ENCODE results near the gene CERS3.

Gene CERS3

DNA sequence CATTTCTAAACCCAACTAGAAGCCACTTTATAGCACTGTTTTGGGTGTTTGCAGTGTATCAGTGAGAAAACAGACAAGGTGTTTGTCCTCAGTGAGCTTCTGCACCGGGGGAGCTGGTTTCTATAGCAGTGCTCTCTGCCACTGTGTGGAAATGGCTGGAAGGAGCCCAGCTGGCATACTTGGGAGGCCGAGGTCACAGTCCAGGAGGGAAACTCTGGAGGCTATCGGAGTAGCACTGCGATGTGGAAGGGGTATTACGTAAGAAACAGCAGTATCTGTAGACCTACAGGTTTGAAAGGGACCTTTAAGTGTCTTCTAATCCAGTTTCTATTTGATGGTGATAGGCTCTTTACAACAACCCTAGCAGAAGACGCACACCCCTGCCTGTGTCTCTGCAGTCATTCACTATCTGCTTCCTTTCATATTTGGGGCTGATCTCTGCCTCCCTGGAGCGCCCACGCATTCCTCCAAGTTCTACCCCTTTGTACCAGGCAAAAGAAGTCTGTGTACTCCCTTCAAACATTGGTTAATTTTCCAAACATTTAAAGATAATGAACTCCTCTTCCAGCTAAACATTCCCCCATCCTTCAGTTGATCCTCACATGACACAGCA is 99.5 kb downstream of the CERS3 start:
- TF ChIP-seq, protein P1, sequence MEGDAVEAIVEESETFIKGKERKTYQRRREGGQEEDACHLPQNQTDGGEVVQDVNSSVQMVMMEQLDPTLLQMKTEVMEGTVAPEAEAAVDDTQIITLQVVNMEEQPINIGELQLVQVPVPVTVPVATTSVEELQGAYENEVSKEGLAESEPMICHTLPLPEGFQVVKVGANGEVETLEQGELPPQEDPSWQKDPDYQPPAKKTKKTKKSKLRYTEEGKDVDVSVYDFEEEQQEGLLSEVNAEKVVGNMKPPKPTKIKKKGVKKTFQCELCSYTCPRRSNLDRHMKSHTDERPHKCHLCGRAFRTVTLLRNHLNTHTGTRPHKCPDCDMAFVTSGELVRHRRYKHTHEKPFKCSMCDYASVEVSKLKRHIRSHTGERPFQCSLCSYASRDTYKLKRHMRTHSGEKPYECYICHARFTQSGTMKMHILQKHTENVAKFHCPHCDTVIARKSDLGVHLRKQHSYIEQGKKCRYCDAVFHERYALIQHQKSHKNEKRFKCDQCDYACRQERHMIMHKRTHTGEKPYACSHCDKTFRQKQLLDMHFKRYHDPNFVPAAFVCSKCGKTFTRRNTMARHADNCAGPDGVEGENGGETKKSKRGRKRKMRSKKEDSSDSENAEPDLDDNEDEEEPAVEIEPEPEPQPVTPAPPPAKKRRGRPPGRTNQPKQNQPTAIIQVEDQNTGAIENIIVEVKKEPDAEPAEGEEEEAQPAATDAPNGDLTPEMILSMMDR (conservative IDR thresholded peaks at IDR 0.05), result no peak
- H3K27ac ChIP-seq, result no peak overlapping the region

DNA sequence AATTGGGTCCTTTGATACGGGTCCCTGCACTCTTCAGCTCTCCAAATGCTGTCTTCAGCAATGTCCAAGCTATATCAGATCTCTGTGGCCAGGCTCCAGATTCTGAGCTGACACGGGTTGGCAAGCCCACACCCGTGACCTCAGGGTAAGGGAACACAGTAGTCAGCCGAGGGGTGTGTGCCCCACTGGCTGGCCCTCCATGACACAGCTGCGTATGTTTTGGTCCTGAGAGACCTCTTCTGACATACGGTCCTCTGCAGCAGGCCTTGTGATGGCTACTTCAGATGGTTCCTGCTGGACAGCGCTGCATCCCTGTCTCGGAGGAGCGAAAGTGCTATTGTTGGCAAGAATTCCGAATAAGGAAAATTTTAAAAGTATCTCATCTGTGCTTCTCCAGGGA is 101.8 kb downstream of the CERS3 start:
- no peak overlapping the region for H3K27ac ChIP-seq

DNA sequence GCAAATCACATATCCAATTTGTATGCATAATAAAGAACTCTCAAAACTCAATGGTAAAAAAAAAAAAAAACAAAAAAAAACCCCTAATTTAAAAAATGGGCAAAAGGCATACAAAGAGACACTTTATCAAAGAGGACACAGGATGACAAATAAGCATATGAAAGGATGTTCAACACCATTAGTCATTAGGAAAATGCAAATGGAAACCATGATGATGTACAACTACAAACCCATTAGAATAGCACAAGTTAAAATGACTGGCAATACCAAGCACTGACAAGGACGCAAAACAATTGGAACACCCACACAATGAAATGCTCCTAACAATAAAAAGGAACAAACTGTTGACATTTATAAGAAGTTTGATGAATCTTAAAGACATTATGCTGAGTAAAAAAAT is 123.6 kb downstream of the CERS3 start:
- H3K27ac ChIP-seq, result no peak overlapping the region
- TF ChIP-seq, protein P1 (conservative IDR thresholded peaks at IDR 0.05), result no peak

More for the DNA sequence above, 101.8 kb downstream of the CERS3 start:
- TF ChIP-seq, protein P1 (conservative IDR thresholded peaks at IDR 0.05), result no peak

DNA sequence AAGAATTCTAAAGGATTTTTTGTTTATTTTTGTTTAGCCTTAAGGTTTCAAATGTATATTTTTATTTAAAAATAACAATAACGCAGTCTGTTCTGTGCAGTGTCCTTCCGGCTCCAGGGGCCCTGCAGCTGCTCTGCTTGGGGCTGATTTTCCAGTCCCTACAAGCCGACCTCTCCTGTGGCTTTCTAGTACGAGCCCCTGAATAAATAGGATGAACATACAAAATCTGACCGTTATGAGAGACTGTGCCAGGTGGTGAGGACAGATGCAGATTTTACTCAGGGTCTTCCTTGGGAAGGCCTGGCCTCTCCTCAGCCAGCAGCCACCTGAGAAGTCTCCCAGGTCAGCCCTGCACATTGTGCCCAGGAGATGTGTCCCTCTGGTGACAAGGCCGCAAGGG is 127.8 kb downstream of the CERS3 start:
- TF ChIP-seq, protein P1 (conservative IDR thresholded peaks at IDR 0.05), result no peak
- no peak overlapping the region for H3K27ac ChIP-seq

DNA sequence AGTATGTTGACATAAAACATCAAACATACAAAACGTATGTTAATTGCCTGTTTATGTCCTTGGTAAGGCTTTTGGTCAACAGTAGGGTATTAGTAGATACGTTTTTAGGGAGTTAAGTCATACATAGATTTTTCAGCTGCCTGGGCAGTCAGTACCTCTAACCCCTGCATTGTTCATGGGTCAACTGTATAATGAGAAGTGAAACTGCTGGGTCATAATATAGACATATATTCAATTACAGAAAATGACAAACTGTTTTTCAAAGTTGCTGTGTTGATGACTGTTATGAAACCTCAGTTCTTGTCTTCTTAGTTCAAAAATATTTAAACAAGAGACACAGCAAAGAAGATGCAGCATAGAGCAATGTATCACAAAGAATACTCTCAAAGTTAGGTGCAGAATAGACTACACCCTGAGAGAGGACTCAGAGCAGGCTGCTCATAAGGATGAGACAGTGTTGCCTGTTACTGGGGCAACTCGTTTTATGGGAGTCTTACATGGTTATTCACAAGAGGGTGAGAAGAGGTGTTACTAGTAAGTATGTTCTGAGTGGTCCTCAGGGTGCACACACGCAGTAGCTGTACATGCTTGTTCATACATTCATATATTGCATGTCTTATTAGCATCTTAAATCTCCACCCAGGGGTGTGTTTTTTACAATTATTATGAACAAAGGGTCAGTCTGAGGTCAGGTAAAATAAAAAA is 133.9 kb downstream of the CERS3 start:
- no peak overlapping the region for H3K27ac ChIP-seq
- TF ChIP-seq, protein P1 (conservative IDR thresholded peaks at IDR 0.05), result no peak

DNA sequence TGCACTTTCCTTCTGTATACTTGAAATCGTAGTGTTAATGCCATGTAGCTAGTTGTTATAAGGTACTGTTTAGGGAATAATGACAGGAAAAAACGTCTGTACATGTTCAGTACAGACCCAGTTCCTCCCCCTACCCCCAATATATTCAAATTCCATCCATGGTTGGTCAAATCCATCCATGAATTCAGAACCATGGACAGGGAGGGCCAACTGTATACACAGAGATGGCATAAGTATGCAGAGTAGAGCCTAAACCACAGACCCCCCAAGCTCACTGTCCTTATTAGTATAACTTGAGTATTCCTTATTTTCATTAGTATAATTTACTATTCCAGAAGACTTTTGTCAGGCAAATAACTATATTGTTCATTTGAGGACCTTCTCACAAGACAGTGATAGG is 135.7 kb downstream of the CERS3 start:
- TF ChIP-seq, protein P1 (conservative IDR thresholded peaks at IDR 0.05), result no peak
- no peak overlapping the region for H3K27ac ChIP-seq

DNA sequence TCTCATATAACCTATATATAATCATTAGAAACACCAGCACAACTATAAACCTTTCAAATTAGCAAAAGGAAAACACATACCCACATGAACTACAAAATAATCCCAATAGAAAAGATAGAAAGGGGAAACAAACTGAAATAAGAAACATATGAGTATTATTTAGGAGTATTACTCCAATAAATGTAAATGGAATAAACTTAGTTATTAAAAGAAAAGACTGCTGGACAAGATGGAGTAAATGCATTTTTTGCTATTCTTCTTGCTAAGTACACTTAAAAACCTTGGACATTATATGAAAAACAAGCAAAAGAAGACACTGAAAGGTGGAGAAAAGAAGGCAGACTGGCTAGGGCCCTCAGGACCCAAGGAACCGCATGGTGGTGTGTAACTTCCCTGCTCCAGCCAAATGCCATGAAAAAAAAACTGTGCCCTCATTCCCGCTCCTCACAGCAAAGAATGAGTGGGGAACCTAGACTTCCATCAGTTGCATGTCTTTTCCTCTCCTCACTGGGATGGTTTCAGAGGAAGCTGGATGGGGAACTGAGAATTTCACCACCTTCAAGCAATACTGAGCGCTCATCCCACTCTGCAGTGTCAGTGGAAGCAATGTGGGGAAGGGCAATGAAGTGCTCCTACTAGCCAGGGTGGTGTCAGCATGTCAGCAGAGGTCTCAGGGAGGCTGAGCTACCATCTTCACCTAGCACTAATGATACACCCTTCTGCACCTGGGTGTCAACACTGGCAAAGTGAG is 143.3 kb downstream of the CERS3 start:
- TF ChIP-seq, protein P1 (conservative IDR thresholded peaks at IDR 0.05), result no peak
- no peak overlapping the region for H3K27ac ChIP-seq
